ENCODE measurements around the gene ASPG. TPM values are rescaled to one million over a fixed set of nuclear protein-coding genes. Genes with fewer than 3 reads are reported as not detected.

ASPG gene
- total RNA-seq, 1 experiment from 2014 or later = not detected

DNA sequence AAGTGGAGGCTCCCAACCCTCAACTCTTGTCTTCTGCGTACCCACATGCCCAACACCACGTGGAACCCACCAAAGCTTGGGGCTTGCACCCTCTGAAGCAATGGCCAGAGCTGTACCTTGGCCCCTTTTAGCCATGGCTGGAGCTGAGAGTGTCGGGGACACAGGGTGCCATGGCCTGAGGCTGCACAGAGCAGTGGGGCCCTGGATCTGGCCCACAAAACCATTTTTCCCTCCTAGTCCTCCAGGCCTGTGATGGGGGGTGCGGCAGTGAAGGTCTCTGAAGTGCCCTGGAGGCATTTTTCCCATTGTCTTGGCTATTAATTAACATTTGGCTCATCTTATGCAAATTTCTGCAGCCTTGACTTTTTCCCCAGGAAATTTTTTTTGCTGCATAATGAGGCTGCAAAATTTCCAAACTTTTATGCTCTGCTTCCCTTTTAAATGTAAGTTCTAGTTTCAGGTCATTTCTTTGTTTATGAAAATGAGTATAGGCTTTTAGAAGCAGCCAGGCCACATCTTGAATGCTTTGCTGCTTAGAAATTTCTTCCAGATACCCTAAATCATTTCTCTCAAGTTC lies 18.7 kb upstream of the ASPG start:
- DNase-seq = no peak
- Mint-ChIP-seq H3K36me3 (ENCODE audit: insufficient read depth, unreplicated experiment) (no peaks in the 10 kb centered on the region), H3K9me3 (ENCODE audit: low read depth, unreplicated experiment) (peaks cover 8% of the 10 kb centered on the region), H3K4me3 (ENCODE audit: low read depth, unreplicated experiment) (no peak overlapping the region), H3K27ac (ENCODE audit: unreplicated experiment) (no peak overlapping the region), H3K4me1 (ENCODE audit: low read depth, unreplicated experiment) (no peaks in the 10 kb centered on the region), H3K27me3 (ENCODE audit: unreplicated experiment) (peaks cover 78% of the 10 kb centered on the region)
- TF ChIP-seq, protein P1, sequence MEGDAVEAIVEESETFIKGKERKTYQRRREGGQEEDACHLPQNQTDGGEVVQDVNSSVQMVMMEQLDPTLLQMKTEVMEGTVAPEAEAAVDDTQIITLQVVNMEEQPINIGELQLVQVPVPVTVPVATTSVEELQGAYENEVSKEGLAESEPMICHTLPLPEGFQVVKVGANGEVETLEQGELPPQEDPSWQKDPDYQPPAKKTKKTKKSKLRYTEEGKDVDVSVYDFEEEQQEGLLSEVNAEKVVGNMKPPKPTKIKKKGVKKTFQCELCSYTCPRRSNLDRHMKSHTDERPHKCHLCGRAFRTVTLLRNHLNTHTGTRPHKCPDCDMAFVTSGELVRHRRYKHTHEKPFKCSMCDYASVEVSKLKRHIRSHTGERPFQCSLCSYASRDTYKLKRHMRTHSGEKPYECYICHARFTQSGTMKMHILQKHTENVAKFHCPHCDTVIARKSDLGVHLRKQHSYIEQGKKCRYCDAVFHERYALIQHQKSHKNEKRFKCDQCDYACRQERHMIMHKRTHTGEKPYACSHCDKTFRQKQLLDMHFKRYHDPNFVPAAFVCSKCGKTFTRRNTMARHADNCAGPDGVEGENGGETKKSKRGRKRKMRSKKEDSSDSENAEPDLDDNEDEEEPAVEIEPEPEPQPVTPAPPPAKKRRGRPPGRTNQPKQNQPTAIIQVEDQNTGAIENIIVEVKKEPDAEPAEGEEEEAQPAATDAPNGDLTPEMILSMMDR (IDR thresholded peaks at IDR 0.05; ENCODE audit: unreplicated experiment) = no peak
- no TSS peak for BruUV-seq (replicated peaks)
- CTCF ChIA-PET = no interaction called here
- intact Hi-C loops (cut with micrococcal nuclease; ENCODE audit: unreplicated experiment) = no loop called here

DNA sequence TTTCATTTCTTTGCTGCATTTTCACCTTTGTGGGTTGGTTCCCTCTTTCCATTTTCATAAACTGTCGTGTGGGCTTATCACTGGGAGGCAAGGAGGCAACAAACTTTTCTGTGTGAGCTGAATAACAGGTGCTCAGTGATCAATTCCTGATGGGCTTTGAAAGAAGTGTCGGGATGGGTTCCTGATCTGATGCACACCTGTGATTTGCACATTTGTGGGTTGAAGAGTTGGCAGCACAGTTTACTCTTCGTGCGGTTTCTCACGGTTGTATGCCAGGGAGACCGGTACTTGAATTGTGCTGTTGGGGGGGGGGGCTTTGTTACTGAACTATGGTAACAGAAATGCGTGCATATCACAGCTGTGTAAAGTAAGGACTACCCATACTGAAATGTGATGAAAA lies 16.0 kb upstream of the ASPG start:
- Mint-ChIP-seq H3K4me1 (ENCODE audit: low read depth, unreplicated experiment) (no peaks in the 10 kb centered on the region), H3K4me3 (ENCODE audit: low read depth, unreplicated experiment) (no peak overlapping the region), H3K27me3 (ENCODE audit: unreplicated experiment) (peaks cover 70% of the 10 kb centered on the region), H3K9me3 (ENCODE audit: low read depth, unreplicated experiment) (peaks cover 16% of the 10 kb centered on the region), H3K36me3 (ENCODE audit: insufficient read depth, unreplicated experiment) (no peaks in the 10 kb centered on the region), H3K27ac (ENCODE audit: unreplicated experiment) (no peak overlapping the region)
- CTCF ChIA-PET = no interaction called here
- intact Hi-C loops (cut with micrococcal nuclease; ENCODE audit: unreplicated experiment) = no loop called here
- BruUV-seq (replicated peaks) = no TSS peak
- TF ChIP-seq, protein P1 (IDR thresholded peaks at IDR 0.05; ENCODE audit: unreplicated experiment) = no peak
- no peak for DNase-seq

DNA sequence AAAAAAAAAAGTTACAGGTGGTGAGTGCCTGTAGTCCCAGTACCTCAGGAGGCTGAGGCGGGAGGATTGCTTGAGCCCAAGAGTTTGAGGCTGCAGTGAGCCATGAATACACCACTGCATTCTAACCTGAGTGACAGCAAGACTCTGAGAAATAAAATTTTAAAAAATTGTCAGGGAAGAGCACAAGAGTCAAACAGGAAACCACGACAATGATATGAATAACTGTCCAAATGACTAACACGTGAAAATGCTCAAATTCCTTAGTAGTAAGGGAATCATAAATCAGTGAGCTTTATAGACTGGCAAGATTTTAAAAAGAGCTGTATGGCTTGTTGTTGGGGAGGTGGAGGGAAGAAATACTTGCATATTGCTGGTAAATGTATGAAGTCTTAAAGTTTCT lies 12.9 kb upstream of the ASPG start:
- no TSS peak for BruUV-seq (replicated peaks)
- DNase-seq = no peak
- H3K27me3 Mint-ChIP-seq (ENCODE audit: unreplicated experiment) = peaks cover 70% of the 10 kb centered on the region
- H3K36me3 Mint-ChIP-seq (ENCODE audit: insufficient read depth, unreplicated experiment) = no peaks in the 10 kb centered on the region
- no peaks in the 10 kb centered on the region for H3K4me1 Mint-ChIP-seq (ENCODE audit: low read depth, unreplicated experiment)
- intact Hi-C loops (cut with micrococcal nuclease; ENCODE audit: unreplicated experiment) = no loop called here
- no peak overlapping the region for H3K27ac Mint-ChIP-seq (ENCODE audit: unreplicated experiment)
- CTCF ChIA-PET = no interaction called here
- TF ChIP-seq, protein P1 (IDR thresholded peaks at IDR 0.05; ENCODE audit: unreplicated experiment) = no peak
- H3K4me3 Mint-ChIP-seq (ENCODE audit: low read depth, unreplicated experiment) = no peak overlapping the region
- H3K9me3 Mint-ChIP-seq (ENCODE audit: low read depth, unreplicated experiment) = peaks cover 8% of the 10 kb centered on the region

DNA sequence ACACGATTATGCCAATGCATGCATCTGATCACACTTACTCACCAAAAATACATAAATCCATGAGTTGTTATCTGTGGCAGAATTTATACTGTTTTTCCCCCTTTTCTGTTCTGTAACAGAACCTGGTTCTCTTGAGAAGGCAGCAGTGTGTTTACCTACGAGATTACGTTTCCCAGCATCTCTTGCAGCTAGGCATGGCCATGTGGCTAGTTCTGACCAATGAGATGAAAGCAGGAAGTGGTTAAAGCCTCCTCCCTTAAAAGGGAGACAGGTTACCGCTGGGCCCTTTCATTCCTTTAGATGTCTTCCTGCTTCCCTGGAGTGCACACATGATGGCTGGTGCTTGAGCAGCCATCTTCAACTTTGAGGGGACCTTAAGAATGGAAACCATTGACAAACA lies 11.7 kb upstream of the ASPG start:
- no peak overlapping the region for H3K27ac Mint-ChIP-seq (ENCODE audit: unreplicated experiment)
- peaks cover 58% of the 10 kb centered on the region for H3K27me3 Mint-ChIP-seq (ENCODE audit: unreplicated experiment)
- H3K4me3 Mint-ChIP-seq (ENCODE audit: low read depth, unreplicated experiment) = no peak overlapping the region
- CTCF ChIA-PET = no interaction called here
- H3K9me3 Mint-ChIP-seq (ENCODE audit: low read depth, unreplicated experiment) = peaks cover 7% of the 10 kb centered on the region
- TF ChIP-seq, protein P1 (IDR thresholded peaks at IDR 0.05; ENCODE audit: unreplicated experiment) = no peak
- BruUV-seq (replicated peaks) = no TSS peak
- H3K36me3 Mint-ChIP-seq (ENCODE audit: insufficient read depth, unreplicated experiment) = no peaks in the 10 kb centered on the region
- DNase-seq = no peak
- intact Hi-C loops (cut with micrococcal nuclease; ENCODE audit: unreplicated experiment) = no loop called here
- no peaks in the 10 kb centered on the region for H3K4me1 Mint-ChIP-seq (ENCODE audit: low read depth, unreplicated experiment)

All from Calu3 (cell line).